GM23248 (cell line): Measurements from ENCODE around the gene POLR2I.

Experiments used
- EZH2 ChIP-seq: fragments of 200-600 bp; sonication (generic); IDR thresholded peaks from 2 replicates; pipeline ENCODE4 v1.6.1; 2018; ENCODE audit warnings: antibody characterized with exemption, mild to moderate bottlenecking; ENCODE audit not compliant: insufficient read depth, poor library complexity, severe bottlenecking
- EZH2phosphoT487 ChIP-seq: fragments of 200-600 bp; sonication (generic); IDR thresholded peaks from 2 replicates; pipeline ENCODE4 v1.6.1; 2018; ENCODE audit warnings: antibody characterized with exemption, moderate library complexity, mild to moderate bottlenecking, low read depth; ENCODE audit not compliant: insufficient read depth

- no peak for TF ChIP-seq EZH2
- no peak for TF ChIP-seq EZH2phosphoT487
These were observed 25.0 kb upstream of the POLR2I start, which contains the start of gene CAPNS1 for GRCh38 chr19:36139473-36140303.
